GM18508 (cell line): ENCODE data around the gene ZNF365.
"Not testable (repeated sequence)": the region's sequence is repeated elsewhere in the genome, so short reads cannot be mapped to it uniquely, and the experiment has no call there.

Experiments
- ATAC-seq: cut with Tn5 transposase; IDR thresholded peaks from one replicate; pipeline ENCODE4 v1.9.1; 2021; ENCODE audit warnings: moderate number of reproducible peaks; ENCODE audit not compliant: insufficient read depth, unreplicated experiment

ZNF365 gene

DNA sequence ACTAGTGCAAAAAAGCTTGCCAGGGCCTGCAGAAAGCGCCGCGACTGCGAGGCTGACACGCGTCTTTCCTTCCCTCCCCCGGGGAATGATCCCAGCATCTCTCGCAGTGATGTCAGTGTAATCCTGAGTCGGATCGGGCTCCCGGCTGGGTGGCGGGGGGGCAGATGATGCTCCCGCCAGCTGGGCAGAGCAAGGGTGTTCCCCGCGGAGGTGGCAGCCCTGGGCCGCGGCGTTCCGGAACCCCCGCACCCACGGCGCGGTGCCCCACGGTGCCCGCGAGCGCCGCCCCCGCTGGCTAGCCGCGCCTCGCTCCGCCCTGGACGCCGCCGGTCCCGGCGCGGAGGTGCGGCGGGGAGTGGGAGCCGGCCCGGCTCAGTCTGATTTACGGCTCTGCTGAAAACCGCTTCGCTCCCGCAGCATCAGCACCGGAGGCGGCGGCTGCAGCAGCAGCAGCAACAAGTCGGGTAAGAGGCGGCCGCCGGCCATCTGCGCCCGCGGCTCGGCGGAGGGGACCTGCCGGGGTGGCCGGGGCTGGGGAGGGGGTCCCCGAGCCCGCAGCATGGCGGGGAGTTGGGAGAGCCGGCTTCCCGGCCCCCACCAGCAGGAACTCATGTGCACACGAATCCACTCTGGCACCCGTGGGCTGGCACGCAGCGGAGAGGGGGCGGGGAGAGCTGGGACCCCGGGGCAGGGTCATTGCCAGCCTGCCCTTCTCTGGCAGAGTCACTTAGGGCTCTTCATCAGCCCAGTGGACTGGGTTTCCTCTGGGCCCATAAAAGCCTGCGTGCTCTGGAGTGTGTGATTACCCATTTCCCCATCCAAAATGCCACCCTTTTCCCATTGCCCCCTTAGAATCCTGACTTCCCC is at the start of gene ZNF365:
Gene ZNF365 (plus strand): TSS at position 375 of the 867 bp plus-strand sequence. CDS start 1,825 bp downstream, outside the sequence.
- ATAC-seq = no peak

DNA sequence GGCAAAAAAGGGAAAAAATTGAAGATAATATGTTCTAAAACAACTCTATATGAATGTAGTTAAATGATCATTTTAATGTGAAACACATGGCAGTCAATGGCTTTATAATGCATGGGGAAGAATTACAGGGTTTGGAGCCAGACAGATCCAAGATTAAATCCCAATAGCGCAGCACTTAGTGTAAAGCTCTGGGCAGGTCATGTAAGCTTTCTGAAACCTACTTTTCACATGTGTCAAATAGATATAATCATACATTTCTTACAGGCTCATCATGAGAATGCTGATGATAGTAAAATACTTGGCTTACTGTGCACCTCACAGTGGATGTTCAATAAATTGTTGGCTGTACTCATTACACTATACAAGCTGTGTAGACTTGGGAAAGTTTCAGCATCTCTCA is 48.0 kb upstream of the ZNF365 start:
- no peak for ATAC-seq

GRCh38 chr10:62327885-62328284 is 46.3 kb upstream of the ZNF365 start:
- no peak for ATAC-seq

- ATAC-seq = no peak
Measured at GRCh38 chr10:62330213-62330612, 44.0 kb upstream of the ZNF365 start.

DNA sequence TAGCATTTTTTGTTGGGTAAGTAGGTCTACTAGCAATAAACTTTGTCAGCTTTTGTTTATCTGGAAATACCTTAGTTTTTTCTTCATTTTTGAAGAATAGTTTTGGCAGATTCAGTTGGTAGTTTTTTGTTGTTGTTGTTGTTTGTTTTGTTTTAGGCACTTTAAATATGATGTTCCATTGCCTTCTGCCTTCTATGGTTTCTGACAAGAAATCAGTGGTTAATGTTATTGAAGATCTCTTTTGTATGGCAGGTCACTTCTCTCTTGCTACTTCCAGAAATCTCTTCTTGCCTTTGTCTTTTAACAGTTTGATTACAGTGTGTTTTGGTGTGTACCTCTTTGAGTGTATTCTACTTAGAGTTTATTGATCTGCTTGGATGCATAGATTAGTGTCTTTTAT is 41.8 kb upstream of the ZNF365 start:
- no peak for ATAC-seq

DNA sequence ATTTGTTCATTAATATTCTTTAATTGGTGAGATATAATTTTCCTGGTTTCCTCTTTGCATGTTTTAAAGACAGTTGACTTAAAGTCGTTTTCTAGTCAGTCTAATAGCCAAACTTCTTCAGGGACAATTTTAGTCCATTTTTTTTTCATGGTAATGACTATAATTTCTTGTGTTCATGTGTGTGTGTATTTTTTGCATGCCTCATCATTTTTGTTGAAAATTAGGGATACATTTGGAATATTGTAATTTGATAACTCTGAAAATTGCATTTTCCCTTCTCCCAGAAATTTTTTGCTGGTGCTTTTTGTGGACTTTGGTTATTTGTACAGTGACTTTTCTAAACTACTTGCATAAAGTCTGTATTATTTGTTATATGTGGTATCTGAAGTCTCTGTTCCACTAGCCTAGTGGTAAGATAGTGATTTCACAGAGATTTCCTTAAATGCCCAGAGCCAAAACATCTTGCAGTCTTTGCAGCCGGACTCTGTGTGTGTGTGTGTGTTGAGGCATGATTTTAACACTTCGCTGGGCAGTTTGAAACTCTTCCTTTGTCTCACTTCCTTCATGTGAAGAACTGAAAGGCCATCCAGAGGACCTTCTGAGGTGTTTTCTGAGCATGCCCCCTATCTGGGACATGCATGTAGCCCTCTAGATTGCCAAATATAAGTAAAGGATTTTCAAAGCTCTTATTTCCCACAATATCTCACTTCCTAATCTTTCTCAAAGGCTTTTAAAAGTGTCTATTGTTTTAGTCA is 40.9 kb upstream of the ZNF365 start:
- no peak for ATAC-seq

- no peak for ATAC-seq
Measured at GRCh38 chr10:62333988-62334682, 40.0 kb upstream of the ZNF365 start.

GRCh38 chr10:62335326-62335725 is 38.8 kb upstream of the ZNF365 start:
- no peak for ATAC-seq

DNA sequence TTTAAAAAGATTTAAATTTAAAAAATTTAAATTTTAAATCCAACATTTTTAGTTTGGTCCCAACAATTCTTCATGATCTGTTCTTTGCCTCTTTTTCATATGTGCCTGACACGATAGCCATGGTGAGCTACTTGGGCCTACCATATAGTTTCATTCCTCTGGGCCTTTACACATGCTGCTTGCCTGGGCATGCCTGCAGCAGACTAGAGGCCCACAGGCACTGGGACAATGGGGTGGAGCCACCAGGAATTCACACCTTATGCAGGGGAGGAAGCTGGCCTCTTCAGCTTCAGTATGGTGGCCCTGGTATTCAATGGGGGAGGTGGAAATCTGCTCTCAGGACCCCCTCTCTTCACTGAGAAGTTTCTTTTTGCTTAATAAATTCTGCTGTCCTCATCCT is 37.8 kb upstream of the ZNF365 start:
- ATAC-seq = no peak

GRCh38 chr10:62341419-62341818 is 32.8 kb upstream of the ZNF365 start:
- no peak for ATAC-seq

- no peak for ATAC-seq
Measured at GRCh38 chr10:62343000-62343399, 31.2 kb upstream of the ZNF365 start.

DNA sequence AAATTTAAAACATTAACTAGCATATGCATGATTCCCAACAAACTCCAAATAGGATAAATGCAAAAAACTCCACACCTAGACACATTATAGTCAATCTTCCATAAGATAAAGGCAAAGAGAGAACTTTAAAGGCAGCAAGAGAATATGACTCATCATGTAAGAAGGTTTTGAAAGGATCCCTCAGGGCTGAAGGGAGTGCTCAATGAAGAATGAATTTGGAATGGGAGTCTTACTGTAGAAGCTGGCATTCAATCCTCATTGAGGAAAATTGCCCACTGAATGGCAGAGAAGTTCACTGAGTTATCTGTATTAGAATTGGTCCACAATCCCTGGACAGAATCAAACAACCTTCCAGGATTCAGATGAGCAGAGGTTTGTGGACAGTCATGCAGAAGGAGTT is 26.1 kb upstream of the ZNF365 start:
- ATAC-seq = no peak

DNA sequence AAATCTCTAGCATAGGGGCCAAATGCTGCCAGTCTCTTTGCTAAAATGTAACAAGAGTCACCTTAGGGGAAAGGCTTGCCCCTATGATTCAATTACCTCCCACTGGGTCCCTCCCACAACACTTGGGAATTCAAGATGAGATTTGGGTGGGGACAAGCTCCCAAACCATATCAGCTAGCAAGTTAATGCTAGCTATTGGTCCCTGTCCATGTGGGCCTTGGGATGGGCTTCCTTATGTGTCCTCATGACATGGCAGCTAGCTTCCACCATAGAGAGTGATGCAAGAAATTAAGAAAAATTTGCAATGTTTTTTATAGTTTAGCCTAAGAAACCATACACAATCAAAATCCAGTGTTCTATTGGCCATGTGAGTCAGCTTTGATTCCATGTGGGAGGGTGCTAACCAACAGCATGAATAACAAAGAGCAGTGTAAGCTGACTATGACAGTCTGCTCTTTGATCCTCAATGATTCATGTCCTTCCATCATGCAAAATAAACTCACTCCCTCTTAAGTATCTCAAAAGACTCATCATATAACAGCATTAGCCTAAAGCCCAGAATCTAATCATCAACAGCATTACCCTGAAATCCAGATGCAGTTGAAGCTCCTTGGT is 21.7 kb upstream of the ZNF365 start:
- no peak for ATAC-seq

GRCh38 chr10:62354916-62355315 is 19.3 kb upstream of the ZNF365 start:
- no peak for ATAC-seq

GRCh38 chr10:62356447-62356846 is 17.7 kb upstream of the ZNF365 start:
- ATAC-seq = no peak

- not testable (repeated sequence) for ATAC-seq
Measured at GRCh38 chr10:62358151-62358550, 16.0 kb upstream of the ZNF365 start.

DNA sequence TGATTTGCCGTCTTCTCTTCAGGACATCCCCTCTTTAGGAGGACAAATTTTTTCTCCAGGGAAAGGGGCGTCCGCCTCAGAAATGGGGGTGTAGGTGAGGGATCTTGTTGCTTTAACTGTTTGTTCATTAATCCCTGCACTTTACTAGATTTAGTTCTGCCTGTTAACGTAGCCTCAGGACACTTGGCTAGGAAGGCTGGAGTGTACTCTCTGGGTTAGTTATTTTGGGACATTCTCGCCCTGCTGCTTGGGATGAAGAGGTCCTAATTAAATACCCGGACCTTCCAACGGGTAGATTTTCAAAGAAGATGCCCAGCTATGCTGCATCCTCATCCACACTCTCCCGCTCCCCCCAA is 552 bp upstream of the ZNF365 start:
- ATAC-seq = no peak

GRCh38 chr10:62374862-62375710 is 917 bp downstream of the ZNF365 start:
- ATAC-seq = no peak

- no peak for ATAC-seq
Measured at GRCh38 chr10:62376071-62377025, 2.2 kb downstream of the ZNF365 start.
